Sigmoid colon (tissue), 7 donors: ENCODE results near the gene MXRA8. TPM values are rescaled to one million over a fixed set of nuclear protein-coding genes. Genes with fewer than 3 reads are reported as not detected.

Source experiments
- DNase-seq: peaks from one replicate; pipeline ENCODE4 v3.0.0-alpha.2; 2019
- H3K27ac ChIP-seq, 4 donors: fragments of 200-600 bp; sonication (generic); one replicate each; pipeline ENCODE4 v1.5.1; 2016 to 2019; ENCODE audit warnings: mild to moderate bottlenecking in 1 of 4
- H3K27me3 ChIP-seq, 3 donors: fragments of 200-600 bp; sonication (generic); one replicate each; pipeline ENCODE4 v1.5.1; 2019; ENCODE audit warnings: mild to moderate bottlenecking in 1 of 3
- H3K36me3 ChIP-seq, 4 donors: fragments of 200-600 bp; sonication (generic); one replicate each; pipeline ENCODE4 v1.5.1; 2016 to 2019
- H3K4me1 ChIP-seq, 4 donors: fragments of 200-600 bp; sonication (generic); one replicate each; pipeline ENCODE4 v1.5.1; 2017 to 2019
- H3K4me3 ChIP-seq, 4 donors: fragments of 200-600 bp; sonication (generic); one replicate each; pipeline ENCODE4 v1.5.1; 2017 to 2019; ENCODE audit warnings: mild to moderate bottlenecking in 2 of 4, moderate library complexity in 1 of 4
- H3K9me3 ChIP-seq, 4 donors: fragments of 200-600 bp in 3 of 4; sonication (generic) in 3 of 4; one replicate each; pipeline versions ENCODE4 v1.5.1 to v1.6.1; 2013 to 2019
- EP300 ChIP-seq, 4 donors: sonication (generic); formaldehyde crosslinking; IDR thresholded peaks; one replicate each; pipeline ENCODE4 v1.6.1; 2017; ENCODE audit warnings: antibody characterized with exemption in 4 of 4
- POLR2A ChIP-seq, 2 donors: fragments of 450-650 bp; IDR thresholded peaks; one replicate each; pipeline ENCODE4 v1.6.1; 2016; ENCODE audit warnings: antibody characterized with exemption in 2 of 2, mild to moderate bottlenecking in 2 of 2, moderate library complexity in 2 of 2
- POLR2AphosphoS5 ChIP-seq, 4 donors: sonication (generic); formaldehyde crosslinking; IDR thresholded peaks; one replicate each; pipeline ENCODE4 v1.6.1; 2017; ENCODE audit warnings: antibody characterized with exemption in 4 of 4
- WGBS, 2 donors: extraction: QIAGEN DNeasy Blood & Tissue Kit; methylation state at CpG; one replicate each; pipeline ENCODE4 v1.1.7; 2013; 5-methylcytosine and 5-hydroxymethylcytosine counted together
- intact Hi-C: fragments of 100-400 bp; cut with DNase I; formaldehyde crosslinking; loops from one replicate; pipeline ENCODE4 v1.15.1; 2023
- polyA plus RNA-seq, 3 donors: library from polyadenylated mRNA; stranded (reverse); fragments of 200-250 nt; gene quantifications; one replicate each; pipeline ENCODE4 v1.2.3, GENCODE V29; 2013
- total RNA-seq, 4 donors: library from RNA; depleted of rRNA; stranded (reverse); fragments of >200 nt; gene quantifications; one replicate each; pipeline ENCODE4 v1.1.0, GENCODE V29; 2016
- TF ChIP-seq, protein P1 (sequence below), 4 experiments: fragments of 450-650 bp in 3 of 4; fragments of 200-600 bp in 1 of 4; IDR thresholded peaks; one replicate each; pipeline ENCODE4 v1.5.1; 2016 to 2019; ENCODE audit warnings: antibody characterized with exemption in 4 of 4, mild to moderate bottlenecking in 3 of 4, moderate library complexity in 2 of 4
- donor health status: healthy with polysubstance abuse.
- donor health status: Bipolar disorder and iron deficiency.
- donor health status: healthy.

The MXRA8 gene
- total and polyA plus RNA-seq, 7 donors, result 2.8 to 234 (median 78.8) TPM

GRCh38 chr1:1310476-1311053 lies 47.8 kb downstream of the MXRA8 start:
- no peak for DNase-seq
- H3K4me1 ChIP-seq, result peaks cover 0 to 41% (median 38%) of the 10 kb centered on the region in 4 donors
- peak overlapping the region; percentile 92 to 98 (median 96) for H3K27ac ChIP-seq
- no peaks in the 10 kb centered on the region for H3K27me3 ChIP-seq
- no peaks in the 10 kb centered on the region for H3K9me3 ChIP-seq
- intact Hi-C loops, result no loop called here
- TF ChIP-seq POLR2AphosphoS5 (IDR thresholded peaks at IDR 0.05) (no peak), POLR2A (IDR thresholded peaks at IDR 0.05) (no peak), EP300 (IDR thresholded peaks at IDR 0.05) (no peak)
- TF ChIP-seq, protein P1, sequence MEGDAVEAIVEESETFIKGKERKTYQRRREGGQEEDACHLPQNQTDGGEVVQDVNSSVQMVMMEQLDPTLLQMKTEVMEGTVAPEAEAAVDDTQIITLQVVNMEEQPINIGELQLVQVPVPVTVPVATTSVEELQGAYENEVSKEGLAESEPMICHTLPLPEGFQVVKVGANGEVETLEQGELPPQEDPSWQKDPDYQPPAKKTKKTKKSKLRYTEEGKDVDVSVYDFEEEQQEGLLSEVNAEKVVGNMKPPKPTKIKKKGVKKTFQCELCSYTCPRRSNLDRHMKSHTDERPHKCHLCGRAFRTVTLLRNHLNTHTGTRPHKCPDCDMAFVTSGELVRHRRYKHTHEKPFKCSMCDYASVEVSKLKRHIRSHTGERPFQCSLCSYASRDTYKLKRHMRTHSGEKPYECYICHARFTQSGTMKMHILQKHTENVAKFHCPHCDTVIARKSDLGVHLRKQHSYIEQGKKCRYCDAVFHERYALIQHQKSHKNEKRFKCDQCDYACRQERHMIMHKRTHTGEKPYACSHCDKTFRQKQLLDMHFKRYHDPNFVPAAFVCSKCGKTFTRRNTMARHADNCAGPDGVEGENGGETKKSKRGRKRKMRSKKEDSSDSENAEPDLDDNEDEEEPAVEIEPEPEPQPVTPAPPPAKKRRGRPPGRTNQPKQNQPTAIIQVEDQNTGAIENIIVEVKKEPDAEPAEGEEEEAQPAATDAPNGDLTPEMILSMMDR (IDR thresholded peaks at IDR 0.05), result no peak
- 86 to 90% methylated on average over 21 of the region's 21 CpGs for WGBS, 2 donors
- H3K4me3 ChIP-seq, result no peak overlapping the region
- H3K36me3 ChIP-seq, result peaks cover 24 to 55% (median 38%) of the 10 kb centered on the region in 4 donors

DNA sequence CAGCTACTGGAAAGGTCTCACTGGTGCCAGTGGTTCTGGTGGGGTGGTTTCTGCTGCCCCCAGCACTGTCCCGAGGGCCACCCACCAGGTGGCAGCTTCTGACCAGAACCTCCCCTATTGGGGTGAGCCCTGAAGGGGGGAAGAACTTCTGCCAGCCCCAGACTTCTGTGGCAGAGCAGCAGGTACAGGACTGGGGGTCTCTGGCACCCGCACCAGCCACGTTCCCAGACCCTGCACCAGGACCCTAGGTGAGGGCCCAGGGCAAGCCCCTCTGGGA lies 48.3 kb downstream of the MXRA8 start:
- intact Hi-C loops, result no loop called here
- no peak for DNase-seq
- no peak for TF ChIP-seq POLR2AphosphoS5 (IDR thresholded peaks at IDR 0.05)
- TF ChIP-seq POLR2A (IDR thresholded peaks at IDR 0.05), result no peak
- no peak for TF ChIP-seq EP300 (IDR thresholded peaks at IDR 0.05)
- TF ChIP-seq, protein P1 (IDR thresholded peaks at IDR 0.05), result no peak
- peaks cover 0 to 42% (median 39%) of the 10 kb centered on the region in 4 donors for H3K4me1 ChIP-seq
- no peaks in the 10 kb centered on the region for H3K27me3 ChIP-seq
- H3K9me3 ChIP-seq, result no peaks in the 10 kb centered on the region
- no peak overlapping the region for H3K4me3 ChIP-seq
- peaks cover 24 to 53% (median 36%) of the 10 kb centered on the region in 4 donors for H3K36me3 ChIP-seq
- WGBS, 2 donors, result 73 to 84% methylated on average over 3 of the region's 3 CpGs
- H3K27ac ChIP-seq, result peak overlapping the region; percentile 92 to 98 (median 96)

- peaks cover 19 to 48% (median 31%) of the 10 kb centered on the region in 4 donors for H3K36me3 ChIP-seq
- no peak for TF ChIP-seq EP300 (IDR thresholded peaks at IDR 0.05)
- no peak for TF ChIP-seq POLR2A (IDR thresholded peaks at IDR 0.05)
- peak in 1 of 4 donors; percentile 18 for TF ChIP-seq POLR2AphosphoS5 (IDR thresholded peaks at IDR 0.05)
- TF ChIP-seq, protein P1 (IDR thresholded peaks at IDR 0.05), result no peak
- no peaks in the 10 kb centered on the region for H3K27me3 ChIP-seq
- H3K27ac ChIP-seq, result peak overlapping the region; percentile 92 to 98 (median 96)
- peak; percentile 82 for DNase-seq
- no peaks in the 10 kb centered on the region for H3K9me3 ChIP-seq
- 13 to 42% methylated on average over 57 of the region's 57 CpGs for WGBS, 2 donors
- H3K4me1 ChIP-seq, result peaks cover 0 to 47% (median 45%) of the 10 kb centered on the region in 4 donors
- intact Hi-C loops, result loop anchor here (2.0 to 5.0 kb wide), 3 partner anchors 39 to 192 kb away; partner anchors contain the start of genes AURKAIP1, C1orf159 and DVL1
- H3K4me3 ChIP-seq, result peak overlapping the region; percentile 74 to 98 (median 84)
Measured at GRCh38 chr1:1309251-1310108, 48.9 kb downstream of the MXRA8 start.

- WGBS, 2 donors, result 0% methylated on average over 66 of the region's 66 CpGs
- H3K9me3 ChIP-seq, result no peaks in the 10 kb centered on the region
- H3K27me3 ChIP-seq, result no peaks in the 10 kb centered on the region
- intact Hi-C loops, result loop anchor here (2.0 to 5.0 kb wide), 3 partner anchors 40 to 192 kb away; partner anchors contain the start of genes AURKAIP1, C1orf159 and DVL1
- H3K36me3 ChIP-seq, result peaks cover 13 to 41% (median 24%) of the 10 kb centered on the region in 4 donors
- peaks cover 0 to 53% (median 51%) of the 10 kb centered on the region in 4 donors for H3K4me1 ChIP-seq
- peak overlapping the region; percentile 92 to 98 (median 96) for H3K27ac ChIP-seq
- TF ChIP-seq POLR2A (IDR thresholded peaks at IDR 0.05) (no peak), POLR2AphosphoS5 (IDR thresholded peaks at IDR 0.05) (no peak), EP300 (IDR thresholded peaks at IDR 0.05) (no peak)
- TF ChIP-seq, protein P1 (IDR thresholded peaks at IDR 0.05), result no peak
- H3K4me3 ChIP-seq, result peak overlapping the region; percentile 74 to 98 (median 84)
- DNase-seq, result no peak
Measured at GRCh38 chr1:1308756-1309250, 49.6 kb downstream of the MXRA8 start.
